Islet of Langerhans (tissue), 1 donor: ENCODE data around the gene WDR74.
"Not testable (repeated sequence)": the region's sequence is repeated elsewhere in the genome, so short reads cannot be mapped to it uniquely, and the experiment has no call there.

Experiments used
- FAIRE-seq: peaks from one replicate; lab custom pipeline; 2011; peaks lifted over from hg19 to GRCh38; lab: Jason Lieb, UNC

The WDR74 gene

GRCh38 chr11:62840721-62841360 is 1.5 kb upstream of the WDR74 start:
- FAIRE-seq: not testable (repeated sequence)

- FAIRE-seq: no peak
These were observed 4.1 kb downstream of the WDR74 start for GRCh38 chr11:62835336-62835735.

- no peak for FAIRE-seq
These were observed 6.8 kb downstream of the WDR74 start, which contains the start of gene TEX54 for GRCh38 chr11:62832336-62833234. TEX54 (minus strand) TSS chr11:62832841.

DNA sequence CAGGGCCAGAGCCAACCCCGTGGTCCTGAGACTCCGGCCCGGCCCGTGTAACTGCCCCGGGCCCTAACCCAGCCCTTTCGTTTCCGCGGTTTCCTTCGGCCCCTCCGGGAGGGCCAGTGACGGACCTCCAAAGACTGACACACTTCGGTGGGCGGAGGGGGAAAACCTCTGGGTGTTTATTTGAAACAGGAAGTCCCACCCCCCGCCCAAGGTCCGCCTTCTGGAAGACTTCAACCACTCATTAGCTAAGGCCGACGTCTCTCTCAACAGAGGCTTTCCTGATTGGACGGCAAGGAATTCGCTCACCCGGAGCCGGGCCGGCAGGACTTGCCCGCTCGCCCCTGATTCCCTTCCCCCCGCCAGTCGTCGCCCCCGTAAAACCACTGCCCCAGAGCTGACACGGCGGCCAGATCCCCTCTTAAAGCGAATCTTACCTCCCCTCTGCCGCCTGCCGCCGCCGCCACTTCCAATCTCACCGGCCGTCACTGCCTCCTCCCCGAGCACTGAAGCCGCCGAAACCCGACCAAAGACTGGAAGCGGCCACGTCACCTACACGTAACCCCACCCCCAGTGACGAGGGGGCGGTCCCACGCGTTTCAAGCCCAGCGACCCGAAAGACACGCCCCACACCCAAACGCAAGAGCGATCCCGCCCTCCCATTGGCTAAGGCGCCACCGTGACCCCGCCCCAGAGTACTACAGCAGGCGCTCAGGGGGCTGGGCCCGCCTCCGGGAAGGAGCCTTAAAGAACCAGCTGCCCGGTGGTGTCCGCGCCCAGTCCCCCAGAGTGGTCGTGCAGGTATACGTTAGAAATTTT is 7.7 kb downstream of the WDR74 start, which contains the start of gene STX5:
TSS of gene STX5 (minus strand) at position 532 of the 816 bp plus-strand sequence. CDS start 808 bp downstream, outside the sequence.
- no peak for FAIRE-seq

- FAIRE-seq: no peak
These were observed 8.4 kb downstream of the WDR74 start for GRCh38 chr11:62830904-62831519.

GRCh38 chr11:62828130-62828529 is 11.3 kb downstream of the WDR74 start:
- FAIRE-seq: not testable (repeated sequence)

DNA sequence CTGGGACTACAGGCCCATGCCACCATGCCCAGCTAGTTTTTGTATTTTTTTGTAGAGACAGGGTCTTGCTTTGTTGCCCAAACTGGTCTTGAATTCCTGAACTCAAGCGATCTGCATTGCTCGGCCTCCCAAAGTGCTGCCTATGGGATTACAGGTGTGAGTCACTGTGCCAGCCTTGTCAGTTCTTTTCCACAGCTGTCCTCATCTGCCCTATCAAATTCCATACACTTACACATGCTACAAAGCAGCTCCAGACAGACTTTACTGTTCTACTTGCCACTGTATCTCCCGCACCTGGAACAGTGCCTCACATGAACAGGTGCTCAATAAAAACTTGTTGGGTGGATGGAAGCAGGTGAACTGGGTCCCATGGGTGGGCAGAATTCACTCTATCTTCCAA is 15.7 kb downstream of the WDR74 start:
- FAIRE-seq: no peak

- FAIRE-seq: no peak
These were observed 22.3 kb downstream of the WDR74 start for GRCh38 chr11:62817129-62817528.

DNA sequence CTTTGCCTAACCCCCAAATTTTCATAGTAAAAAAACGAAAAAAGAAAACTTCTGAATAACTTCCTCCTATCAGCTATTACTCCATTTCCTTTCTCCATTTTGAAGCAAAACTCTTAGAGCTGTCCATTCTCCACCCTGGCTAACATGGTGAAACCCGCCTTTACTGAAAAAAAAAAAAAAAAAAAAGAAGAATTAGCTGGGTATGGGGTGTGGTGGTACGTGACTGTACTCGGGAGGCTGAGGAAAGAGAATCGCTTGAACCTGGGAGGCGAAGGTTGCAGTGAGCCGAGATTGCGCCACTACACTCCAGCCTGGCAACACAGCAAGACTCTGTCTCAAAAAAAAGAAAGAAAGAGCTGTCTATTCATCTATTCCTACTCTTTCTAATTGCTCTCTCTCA is 22.8 kb downstream of the WDR74 start:
- no peak for FAIRE-seq

GRCh38 chr11:62811659-62812058 is 27.7 kb downstream of the WDR74 start:
- no peak for FAIRE-seq

DNA sequence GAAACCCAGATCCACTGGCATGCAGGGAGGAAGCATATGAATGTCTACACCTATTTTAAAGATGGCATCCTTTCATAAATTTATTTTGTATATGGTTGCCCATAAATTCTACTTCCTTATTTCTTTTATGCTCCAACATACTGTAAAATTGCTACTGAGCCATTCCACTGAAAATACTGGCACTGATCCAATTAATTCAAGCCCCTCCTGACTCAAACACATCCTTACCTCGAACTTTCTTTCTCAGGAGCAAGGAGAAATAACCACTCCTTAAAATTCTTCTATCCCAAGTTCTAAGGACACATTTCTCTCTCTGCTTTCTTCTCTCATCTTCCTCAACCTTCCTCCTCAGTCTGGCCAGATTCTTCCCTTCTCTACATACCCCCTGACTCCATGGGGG is 28.6 kb downstream of the WDR74 start:
- no peak for FAIRE-seq

- no peak for FAIRE-seq
These were observed 32.7 kb downstream of the WDR74 start for GRCh38 chr11:62806611-62807121.

DNA sequence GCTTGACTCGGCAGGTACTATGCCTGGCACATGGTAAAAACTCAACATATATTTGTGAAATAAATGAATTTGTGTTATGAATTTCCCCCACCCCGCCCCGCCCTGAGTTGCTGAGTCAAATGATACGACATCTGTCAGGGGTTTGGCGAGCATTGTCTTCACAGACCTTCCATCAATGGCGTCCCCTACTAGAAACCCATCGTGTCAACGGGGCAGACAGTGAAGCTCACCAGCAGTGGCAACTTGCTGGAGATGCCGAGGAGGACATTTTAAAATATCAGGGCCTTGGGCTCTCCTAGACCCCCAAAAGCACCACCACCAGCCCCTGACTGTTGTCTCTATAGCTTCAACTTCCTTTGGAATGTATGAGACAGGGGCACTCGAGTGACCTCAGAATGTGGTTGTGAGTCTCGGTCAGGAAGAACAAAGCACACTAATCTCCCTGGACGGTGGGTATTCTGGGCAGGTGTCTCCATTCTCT is 33.4 kb downstream of the WDR74 start:
- no peak for FAIRE-seq

- FAIRE-seq: no peak
These were observed 34.1 kb downstream of the WDR74 start, which contains the start of gene NXF1 for GRCh38 chr11:62805076-62805892. NXF1 (minus strand) TSS chr11:62805440; CDS start chr11:62805356, 84 bp downstream.

DNA sequence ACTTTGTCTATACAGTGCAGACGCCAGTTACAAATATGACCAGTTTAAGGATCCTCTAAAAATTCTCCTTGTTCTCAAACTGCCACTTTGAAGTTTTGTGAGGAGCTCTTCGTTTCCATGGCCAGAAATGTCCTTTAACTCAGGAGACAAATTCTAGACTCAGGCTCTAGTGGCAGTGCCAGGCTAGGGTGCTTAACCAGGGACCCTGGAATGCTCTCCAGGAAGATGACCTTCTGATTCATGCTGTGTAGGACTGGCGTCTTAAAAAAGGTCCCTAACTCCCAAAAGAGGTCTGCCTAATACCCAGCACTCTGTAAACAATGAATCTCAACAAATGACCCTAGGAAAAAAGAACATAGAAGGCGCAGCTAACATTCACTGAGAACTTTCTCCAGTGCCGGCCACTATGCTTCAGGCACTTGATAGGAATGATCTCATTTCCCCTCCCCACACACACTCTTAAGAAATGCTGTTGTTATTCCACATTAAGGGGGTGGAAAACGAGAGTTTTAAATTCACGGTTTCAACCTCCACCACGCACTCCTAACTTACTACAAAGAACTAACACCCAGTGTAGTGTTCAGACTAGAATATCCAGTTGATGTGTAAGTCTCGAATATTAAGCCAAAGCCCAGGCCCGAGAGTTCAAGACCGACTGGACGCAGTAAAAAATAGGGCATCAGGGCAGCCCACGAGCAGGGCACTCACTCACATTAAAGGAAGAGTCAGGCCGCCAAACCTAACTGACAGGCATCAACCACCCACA is 34.9 kb downstream of the WDR74 start:
- no peak for FAIRE-seq

DNA sequence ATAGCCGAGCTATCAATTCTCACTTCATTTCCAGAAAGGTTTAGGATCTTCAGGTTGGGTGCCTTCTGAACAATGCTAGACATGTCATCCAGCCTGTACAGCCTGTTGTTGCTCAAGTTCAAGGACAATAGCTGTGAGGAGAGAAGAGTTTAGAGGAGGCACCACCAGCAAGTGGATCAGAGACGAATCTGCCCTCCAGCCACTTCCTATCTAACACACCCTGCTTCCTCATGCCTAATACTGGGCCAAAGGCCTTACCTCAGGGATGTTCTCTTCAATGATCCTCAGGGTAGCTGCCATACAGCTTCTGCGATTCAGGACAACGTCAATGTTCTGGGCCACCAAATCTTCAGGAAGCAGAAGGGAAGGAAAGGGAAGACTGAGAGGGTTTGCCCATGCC is 38.3 kb downstream of the WDR74 start:
- FAIRE-seq: no peak

DNA sequence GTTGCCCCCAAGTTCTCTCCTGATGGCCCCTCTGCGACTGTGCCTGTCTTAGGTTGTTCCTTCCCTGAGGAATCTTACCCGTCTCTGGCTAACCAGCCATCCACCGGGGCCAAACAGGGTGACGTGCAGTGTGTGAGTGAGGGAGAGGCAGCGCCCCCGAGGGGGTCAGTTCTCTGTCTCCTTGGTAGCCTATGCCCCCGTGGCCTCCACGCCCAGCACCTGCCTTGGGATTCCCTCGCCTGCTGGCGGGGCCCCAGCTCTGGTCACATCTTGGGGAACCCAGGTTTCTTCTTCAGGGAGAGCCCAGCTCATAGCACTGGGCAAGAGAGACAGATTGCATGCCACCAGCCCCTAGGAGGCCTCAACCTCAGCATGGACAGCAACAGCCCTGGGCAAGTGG is 39.9 kb downstream of the WDR74 start:
- FAIRE-seq: no peak

DNA sequence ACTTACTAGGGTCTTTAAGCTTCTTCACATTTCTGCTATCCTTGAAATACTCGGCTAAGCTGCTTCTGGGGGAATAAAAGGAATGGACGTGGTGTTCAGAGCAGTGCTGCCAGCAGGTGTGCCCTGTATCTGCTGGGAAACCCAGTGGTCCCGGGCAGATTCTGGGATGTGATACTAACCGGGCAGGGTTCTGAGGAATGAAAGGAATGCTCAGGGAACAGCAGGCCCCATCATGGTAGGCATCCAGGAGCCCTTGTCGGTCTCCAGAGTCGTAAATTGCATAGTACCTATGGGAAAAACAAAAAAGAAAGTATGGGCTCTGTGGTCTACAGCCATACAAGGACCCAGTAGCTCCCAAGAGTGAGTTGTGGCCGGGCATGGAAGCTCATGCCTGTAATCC is 43.1 kb downstream of the WDR74 start:
- FAIRE-seq: no peak

GRCh38 chr11:62794201-62794775 is 45.1 kb downstream of the WDR74 start:
- no peak for FAIRE-seq

GRCh38 chr11:62792202-62792575 is 47.2 kb downstream of the WDR74 start:
- FAIRE-seq: no peak
